CD4-positive, alpha-beta T cell treated with Interleukin-2 at 100 ng/mL for 4 hours (primary cell): ENCODE results near the gene PRF1.

Experiments used
- DNase-seq: peaks from one replicate; pipeline ENCODE4 v3.0.0-alpha.2; 2020; ENCODE audit warnings: low spot score

PRF1 gene

GRCh38 chr10:70559861-70560260, 42.7 kb downstream of the PRF1 start:
- no peak for DNase-seq

GRCh38 chr10:70558871-70559810, 43.4 kb downstream of the PRF1 start:
- DNase-seq, result peak; percentile 76

DNA sequence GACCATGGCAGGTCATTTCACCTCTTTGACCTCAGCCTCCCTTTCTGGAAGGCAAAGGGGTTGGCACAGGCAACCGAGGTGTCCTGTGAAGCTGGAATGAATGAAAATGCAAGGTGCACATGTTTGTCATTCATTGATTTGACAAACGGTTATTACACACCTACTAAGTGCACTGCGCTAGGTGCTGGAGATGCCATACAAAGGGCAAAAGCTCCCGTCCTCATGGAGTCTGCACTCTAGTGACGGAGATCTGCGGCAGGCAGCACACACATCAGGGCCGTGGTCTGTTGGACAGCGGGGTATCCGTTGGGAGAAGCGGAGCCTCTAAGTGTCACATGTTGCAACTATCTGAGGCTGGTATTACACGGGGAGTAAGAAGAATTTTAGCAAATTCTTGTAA, 44.2 kb downstream of the PRF1 start:
- DNase-seq, result no peak

DNA sequence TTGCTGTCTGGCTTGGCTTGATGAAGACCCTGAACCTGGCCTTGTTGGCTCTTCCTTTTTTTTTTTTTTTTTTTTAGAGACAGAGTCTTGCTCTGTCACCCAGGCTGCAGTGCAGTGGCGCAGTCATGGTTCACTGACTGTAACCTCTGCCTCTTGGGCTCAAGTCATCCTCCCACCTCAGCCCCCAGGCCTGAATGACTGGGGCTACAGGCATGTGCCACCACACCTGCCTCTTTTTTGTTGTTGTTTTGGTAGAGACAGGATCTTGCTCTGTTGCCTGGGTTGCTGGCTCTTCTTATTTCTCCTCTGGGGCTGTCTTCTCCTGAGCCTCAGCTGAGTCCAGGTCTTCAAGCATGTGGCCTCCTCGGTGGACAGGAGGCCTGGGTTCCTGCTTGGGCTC, 44.7 kb downstream of the PRF1 start:
- no peak for DNase-seq

GRCh38 chr10:70557086-70557845, 45.3 kb downstream of the PRF1 start:
- DNase-seq, result no peak

DNA sequence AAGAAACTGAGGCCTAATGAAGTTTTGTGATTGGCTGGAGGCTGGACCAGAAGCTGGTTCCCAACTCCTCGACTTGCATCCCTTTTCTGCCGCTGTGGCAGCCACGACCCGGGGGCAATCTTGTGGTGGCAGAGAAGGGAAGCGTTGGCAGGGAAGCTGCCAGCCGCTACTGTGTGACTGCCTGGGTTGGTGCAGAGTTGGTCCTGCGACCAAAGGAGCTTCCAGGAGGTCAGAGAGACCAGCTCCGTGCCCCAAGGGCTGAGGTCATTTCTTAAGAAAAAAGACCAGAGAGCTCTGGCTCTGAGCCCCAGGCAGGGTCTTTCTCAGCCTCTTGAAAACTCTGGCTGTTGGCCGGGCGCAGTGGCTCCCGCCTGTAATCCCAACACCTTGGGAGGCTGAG, 47.2 kb downstream of the PRF1 start:
- no peak for DNase-seq

GRCh38 chr10:70552586-70552985, 50.0 kb downstream of the PRF1 start:
- no peak for DNase-seq

GRCh38 chr10:70551971-70552422, 50.5 kb downstream of the PRF1 start:
- no peak for DNase-seq

DNA sequence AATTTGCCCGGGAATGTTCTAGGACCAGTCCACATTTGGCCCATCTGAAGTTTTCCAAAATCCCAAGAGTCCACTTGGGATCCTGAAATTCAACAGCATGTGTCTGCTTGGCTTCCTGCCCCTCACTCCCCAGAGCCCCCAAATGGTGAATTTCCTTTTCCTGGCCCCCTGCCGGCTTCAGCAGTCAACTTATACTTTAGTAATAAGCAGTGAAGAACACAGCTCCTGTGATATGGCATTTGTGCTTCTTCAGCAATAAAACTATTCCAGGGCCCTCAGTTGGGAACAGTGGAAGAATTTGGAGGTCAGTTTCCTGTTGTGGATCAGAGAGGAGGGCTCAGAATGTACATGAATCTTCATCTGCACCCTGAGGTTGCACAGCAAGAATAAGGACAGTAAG, 51.1 kb downstream of the PRF1 start:
- DNase-seq, result no peak

- no peak for DNase-seq
Measured at GRCh38 chr10:70550459-70550858, 52.1 kb downstream of the PRF1 start.

- peak; percentile 78 for DNase-seq
Measured at GRCh38 chr10:70549962-70550458, 52.5 kb downstream of the PRF1 start.

GRCh38 chr10:70549351-70549961, 53.1 kb downstream of the PRF1 start:
- DNase-seq, result no peak
